IPS-NIHi7 (cell line): ENCODE data around the gene INTS15.

Experiments
- DNase-seq: peaks from one replicate; pipeline ENCODE4 v3.0.0; 2012; ENCODE audit warnings: mixed read lengths; ENCODE audit errors: extremely low spot score

Gene INTS15

GRCh38 chr7:6655636-6656385 lies 66.0 kb downstream of the INTS15 start:
- no peak for DNase-seq

- no peak for DNase-seq
Observed at GRCh38 chr7:6656413-6656812, 66.6 kb downstream of the INTS15 start.
